Hepatocyte (in vitro differentiated cells): Measurements from ENCODE around the gene BRCA1.

Experiments used
- EZH2 ChIP-seq: fragments of 200-600 bp; sonication (generic); IDR thresholded peaks from 2 replicates; pipeline ENCODE4 v1.6.1; 2016; ENCODE audit warnings: antibody characterized with exemption, mild to moderate bottlenecking, borderline replicate concordance
- EZH2phosphoT487 ChIP-seq: fragments of 200-600 bp; sonication (generic); IDR thresholded peaks from one replicate; pipeline ENCODE4 v1.6.1; 2018; ENCODE audit warnings: antibody characterized with exemption, mild to moderate bottlenecking, low read depth, moderate library complexity; ENCODE audit not compliant: unreplicated experiment, severe bottlenecking
- TF ChIP-seq, protein P1 (sequence below): fragments of 200-600 bp; sonication (generic); IDR thresholded peaks from 2 replicates; pipeline ENCODE4 v1.5.1; 2016; ENCODE audit warnings: antibody characterized with exemption, mild to moderate bottlenecking; ENCODE audit not compliant: poor library complexity

- TF ChIP-seq, protein P1, sequence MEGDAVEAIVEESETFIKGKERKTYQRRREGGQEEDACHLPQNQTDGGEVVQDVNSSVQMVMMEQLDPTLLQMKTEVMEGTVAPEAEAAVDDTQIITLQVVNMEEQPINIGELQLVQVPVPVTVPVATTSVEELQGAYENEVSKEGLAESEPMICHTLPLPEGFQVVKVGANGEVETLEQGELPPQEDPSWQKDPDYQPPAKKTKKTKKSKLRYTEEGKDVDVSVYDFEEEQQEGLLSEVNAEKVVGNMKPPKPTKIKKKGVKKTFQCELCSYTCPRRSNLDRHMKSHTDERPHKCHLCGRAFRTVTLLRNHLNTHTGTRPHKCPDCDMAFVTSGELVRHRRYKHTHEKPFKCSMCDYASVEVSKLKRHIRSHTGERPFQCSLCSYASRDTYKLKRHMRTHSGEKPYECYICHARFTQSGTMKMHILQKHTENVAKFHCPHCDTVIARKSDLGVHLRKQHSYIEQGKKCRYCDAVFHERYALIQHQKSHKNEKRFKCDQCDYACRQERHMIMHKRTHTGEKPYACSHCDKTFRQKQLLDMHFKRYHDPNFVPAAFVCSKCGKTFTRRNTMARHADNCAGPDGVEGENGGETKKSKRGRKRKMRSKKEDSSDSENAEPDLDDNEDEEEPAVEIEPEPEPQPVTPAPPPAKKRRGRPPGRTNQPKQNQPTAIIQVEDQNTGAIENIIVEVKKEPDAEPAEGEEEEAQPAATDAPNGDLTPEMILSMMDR = no peak
- TF ChIP-seq EZH2 (no peak), EZH2phosphoT487 (no peak)
Observed at GRCh38 chr17:43013296-43013695, 111.9 kb downstream of the BRCA1 start.
